HG03439 (cell line): ENCODE data around the gene HGFAC.

Source experiments
- ATAC-seq: cut with Tn5 transposase; IDR thresholded peaks from one replicate; pipeline ENCODE4 v1.9.1; 2021; ENCODE audit warnings: mild to moderate bottlenecking, moderate library complexity; ENCODE audit not compliant: unreplicated experiment

Gene HGFAC

DNA sequence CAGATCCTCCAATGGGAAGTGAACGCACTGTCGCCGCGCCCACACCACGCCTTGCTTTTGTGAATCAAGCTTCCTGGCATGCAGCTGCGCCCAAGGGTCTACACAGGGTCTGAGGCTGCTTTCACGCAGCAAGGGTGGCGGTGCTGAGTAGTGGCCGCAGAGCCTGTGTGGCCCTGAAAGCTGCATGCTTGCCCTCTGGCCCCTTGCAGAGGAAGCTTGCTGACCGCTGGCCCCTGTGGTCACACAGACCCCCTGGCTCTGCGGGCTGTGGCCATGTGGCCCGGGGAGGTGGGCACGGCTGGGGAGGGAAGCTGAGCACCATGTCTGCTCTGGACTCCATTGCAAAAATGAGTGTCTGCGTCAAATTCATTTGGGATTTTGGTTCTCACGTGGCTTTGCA, 30.1 kb downstream of the HGFAC start:
- no peak for ATAC-seq

DNA sequence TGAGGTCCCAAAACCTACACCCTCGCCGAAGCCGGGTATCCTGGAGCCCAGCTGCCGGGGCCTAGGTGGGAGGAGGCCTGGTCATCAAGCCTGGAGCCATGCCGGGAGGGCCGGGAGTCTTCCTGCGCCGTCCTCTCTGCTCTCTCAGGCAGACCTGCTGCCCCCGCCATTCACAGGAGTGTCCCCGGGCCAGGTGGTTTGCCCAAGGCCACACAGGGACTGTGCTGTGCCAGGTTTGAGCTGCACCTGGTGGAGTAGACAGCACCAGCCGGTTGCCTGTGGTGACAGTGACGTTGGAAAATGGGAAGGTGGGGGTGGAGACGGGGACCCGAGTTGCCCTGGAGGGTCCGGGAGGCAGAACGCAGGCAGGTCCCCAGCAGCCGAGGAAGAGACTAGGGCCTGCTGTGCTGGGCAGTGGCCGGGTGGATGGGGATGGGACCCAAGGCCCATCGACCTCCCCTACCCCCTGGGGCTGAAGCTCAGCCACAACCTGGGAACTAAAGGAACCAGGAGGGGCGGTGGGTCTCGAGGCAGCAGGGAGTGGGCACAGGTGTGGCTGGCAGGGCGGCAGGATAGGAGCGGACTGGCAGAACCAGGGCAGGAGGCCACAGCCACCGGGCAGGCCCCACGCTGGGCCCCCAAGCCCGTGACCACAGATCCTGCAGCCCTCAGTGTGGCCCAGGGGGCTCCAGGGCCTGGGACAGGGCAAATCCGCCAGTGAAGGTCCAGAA, 30.8 kb downstream of the HGFAC start:
- no peak for ATAC-seq

DNA sequence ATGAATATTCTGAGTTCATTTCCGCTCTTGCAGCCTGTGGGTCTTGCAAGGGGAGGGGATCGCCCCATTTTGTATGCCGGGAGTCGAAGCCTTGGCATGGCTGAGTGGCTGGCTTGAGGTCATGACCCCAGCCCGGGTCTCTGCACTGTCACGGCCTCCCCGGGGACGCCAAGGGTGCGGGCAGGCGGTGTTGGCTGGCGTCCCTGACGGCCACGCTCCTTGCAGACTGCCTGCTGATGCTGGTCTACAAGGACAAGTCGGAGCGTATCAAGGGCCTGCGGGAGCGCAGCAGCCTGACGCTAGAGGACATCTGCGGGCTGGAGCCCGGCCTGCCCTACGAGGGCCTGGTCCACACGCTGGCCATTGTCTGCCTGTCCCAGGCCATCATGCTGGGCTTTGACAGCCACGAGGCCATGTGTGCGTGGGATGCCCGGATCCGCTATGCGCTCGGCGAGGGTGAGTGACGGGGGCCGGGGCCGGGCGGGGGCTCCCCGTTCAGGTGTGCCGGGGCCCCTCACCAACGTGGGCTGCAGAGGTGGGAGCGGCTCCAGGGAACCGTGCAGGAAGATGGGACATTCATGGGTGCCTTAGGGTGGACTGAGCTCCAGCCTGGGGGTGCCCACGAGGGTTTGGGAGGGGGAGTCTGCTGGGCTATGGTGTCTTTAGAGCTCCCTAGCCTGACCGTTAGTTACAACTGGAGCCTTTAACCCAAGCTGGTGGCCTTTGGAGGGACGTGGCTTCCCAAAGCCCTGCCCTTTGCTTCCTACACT, 31.6 kb downstream of the HGFAC start:
- no peak for ATAC-seq

DNA sequence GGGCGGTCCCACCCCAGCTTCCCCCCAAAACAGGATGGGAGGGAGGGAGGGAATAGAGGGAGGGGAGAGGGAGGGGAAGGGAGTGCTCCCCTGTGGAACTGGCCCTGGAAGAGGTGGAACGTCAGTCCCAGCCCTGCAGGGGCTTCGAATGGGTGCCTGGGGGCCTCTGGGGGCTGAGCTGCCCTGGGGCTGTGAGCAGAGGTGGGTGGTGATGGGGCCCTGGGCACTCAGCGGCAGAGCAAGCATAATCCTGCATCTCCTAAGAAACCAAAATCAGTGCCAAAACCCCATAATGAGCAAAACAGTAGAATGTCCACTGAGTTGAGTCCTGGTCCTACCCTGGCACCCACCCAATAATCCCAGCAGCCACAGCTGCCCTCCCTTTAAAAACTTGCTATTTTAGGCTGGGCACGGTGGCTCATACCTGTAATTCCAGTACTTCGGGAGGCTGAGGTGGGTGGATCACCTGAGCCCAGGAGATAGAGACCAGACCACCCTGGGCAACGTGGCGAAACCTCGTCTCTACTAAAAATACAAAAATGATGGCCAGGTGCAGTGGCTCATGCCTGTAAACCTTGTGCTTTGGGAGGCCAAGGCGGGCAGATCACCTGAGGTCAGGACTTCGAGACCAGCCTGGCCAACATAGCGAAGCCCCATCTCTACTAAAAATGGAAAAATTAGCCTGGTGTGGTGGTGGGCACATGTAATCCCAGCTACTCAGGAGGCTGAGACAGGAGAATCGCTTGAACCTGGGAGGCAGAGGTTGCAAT, 32.4 kb downstream of the HGFAC start:
- no peak for ATAC-seq

- ATAC-seq = no peak
These were observed 33.4 kb downstream of the HGFAC start for GRCh38 chr4:3475041-3475712.

- ATAC-seq = no peak
These were observed 34.0 kb downstream of the HGFAC start for GRCh38 chr4:3475713-3476260.

DNA sequence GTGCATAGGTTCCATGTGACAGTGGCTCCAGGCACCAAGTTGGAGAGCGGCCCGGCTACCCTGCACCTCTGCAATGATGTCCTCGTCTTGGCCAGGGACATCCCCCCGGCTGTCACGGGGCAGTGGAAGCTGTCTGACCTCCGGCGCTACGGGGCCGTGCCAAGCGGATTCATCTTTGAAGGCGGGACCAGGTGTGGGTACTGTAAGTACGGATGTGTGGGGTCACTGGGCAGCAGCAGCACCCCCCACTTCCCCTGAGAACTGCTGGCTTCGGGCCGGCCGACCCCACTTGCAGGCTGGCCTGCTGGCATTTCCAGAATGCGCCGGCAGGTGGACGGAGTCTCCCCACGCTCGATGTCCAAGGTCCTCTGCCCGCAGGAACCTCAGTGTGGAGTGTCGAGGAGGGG, 34.6 kb downstream of the HGFAC start:
- no peak for ATAC-seq

GRCh38 chr4:3476936-3477749, 35.4 kb downstream of the HGFAC start:
- ATAC-seq = no peak

- ATAC-seq = no peak
These were observed 36.1 kb downstream of the HGFAC start for GRCh38 chr4:3477750-3478430.

DNA sequence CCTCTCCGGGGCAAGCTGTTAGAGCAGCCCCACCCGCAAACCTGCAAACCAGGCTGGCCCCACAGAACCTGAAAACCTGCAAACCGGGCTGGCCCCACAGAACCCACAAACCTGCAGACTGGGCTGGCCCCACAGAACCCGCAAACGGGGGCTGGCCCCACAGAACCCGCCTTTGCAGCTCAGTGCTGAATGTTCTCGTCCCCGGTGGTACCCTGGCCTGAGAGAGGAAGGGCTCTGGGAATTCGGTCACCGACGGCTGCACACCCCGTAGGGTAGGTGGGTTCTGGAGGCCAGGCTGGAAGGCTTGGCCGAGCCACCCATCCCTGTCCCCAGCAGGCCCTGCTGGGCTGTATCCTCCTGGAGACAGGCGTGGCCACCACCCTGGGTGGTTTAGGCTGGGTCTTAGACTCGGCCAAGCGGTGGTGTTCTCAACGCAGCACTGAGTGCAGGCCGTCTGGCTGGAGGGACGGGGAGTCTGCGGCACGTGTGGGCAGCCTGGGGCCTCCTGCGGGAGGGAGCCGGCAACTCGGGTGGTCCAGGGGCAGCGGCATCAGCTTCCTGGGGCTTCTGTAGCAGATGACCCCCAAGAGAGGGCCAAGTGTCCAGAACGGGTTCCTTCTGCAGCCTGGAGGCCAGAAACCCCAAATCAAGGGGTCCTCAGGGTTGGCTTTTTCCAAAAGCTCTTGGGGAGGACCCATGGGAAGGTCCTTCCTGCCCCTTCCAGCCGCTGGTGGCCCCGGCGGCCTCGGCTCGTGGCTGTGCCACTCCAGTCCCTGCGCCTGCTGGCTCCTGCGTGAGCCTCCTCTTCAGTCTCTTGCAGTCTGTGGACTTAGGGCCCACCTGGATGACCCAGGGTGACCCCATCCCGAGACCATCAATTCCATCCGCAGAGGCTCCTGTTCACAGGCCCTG, 36.9 kb downstream of the HGFAC start:
- ATAC-seq = no peak

- no peak for ATAC-seq
These were observed 37.8 kb downstream of the HGFAC start for GRCh38 chr4:3479358-3480101.

DNA sequence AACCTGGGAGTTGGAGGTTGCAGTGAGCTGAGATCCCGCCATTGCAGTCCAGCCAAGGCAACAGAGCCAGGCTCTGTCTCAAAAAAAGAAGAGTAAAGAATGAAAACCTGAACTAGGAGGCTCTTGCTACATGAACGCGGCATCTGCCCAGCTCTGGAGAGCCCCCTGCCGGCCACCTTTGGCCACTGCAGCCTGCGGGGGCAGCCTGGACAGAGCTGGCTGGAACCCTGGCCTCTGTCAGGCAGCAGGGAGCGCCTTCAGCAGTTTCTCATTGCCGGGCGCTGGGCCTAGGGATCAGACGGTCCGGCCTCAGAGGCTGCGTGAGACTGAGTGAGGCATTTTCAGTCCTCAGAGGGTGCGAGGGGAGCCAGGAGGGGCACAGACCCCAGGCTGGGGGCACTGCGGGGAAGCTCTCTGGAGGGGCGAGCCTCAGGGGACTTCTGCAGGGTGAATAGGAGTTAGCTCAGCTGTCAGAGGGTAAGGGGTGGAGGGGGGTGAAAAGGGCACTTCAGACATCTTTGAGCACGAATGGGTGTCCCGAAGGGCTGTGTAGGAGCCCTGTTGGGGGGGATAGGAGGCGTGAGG, 38.9 kb downstream of the HGFAC start:
- ATAC-seq = no peak

DNA sequence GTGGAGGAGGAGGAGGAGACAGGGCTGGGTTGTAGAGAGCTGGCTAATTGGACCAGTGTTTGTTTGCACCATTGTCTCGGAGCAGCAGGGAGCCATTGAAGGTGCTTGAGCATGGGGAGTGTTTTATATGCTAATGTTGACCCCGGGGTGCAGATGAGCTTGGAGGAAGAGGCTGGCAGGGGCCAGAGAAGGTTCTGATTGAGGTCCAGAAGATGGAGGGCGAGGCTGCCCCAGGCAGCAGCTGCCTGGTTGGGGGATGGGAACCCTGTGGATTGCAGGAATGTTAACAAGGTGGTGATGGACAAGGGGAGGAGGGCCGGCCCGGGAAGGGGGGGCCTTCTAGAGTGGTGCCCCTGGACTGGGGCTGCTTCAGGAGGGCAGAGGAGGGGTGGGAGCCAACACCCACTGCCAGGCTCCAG, 39.4 kb downstream of the HGFAC start:
- no peak for ATAC-seq

GRCh38 chr4:3481783-3482393, 40.1 kb downstream of the HGFAC start:
- no peak for ATAC-seq

DNA sequence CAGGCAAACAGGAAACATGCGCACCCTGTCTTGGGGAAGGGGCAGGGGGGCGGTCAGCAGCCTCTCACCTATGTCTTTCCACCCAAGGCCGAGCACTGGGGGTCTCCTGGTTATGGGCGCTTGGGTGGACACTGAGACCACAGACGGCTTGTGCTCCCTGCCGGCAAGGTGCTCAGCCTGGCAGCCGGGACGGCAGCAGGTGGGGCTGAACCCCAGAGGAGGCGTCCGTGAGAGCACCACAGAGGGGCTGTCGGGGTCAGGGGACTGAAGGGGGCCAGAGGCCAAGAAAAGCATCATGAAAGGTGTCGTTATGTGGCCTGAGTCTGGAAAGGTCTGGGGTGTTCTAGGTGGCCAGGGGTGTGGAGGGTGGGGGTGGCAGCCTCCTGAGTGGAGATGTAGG, 40.9 kb downstream of the HGFAC start:
- no peak for ATAC-seq

DNA sequence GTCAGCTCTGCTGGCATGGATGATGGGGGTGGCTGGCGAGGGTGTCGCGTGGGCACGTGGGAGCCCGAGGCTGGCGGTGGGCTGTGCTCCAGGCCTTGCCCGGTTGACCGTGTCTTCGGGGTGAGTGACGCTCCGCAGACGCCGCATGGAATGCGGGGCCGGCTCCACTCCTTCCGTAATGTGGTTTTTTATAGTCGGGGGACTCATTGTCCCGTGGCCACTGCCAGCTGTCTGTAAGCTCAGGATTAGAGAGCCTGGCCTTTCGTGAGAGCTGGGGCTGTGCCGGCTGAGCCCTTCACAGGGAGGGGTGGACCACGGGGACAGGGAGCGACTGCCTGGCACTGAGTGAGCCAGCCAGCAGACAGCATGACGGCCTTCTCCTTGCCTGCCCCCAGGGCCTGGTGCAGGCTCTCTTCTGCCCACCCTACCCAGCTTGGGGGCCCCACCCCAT, 41.7 kb downstream of the HGFAC start:
- no peak for ATAC-seq
